HL-60 (cell line): Measurements from ENCODE around the gene MAP3K2.

ENCODE experiments used
- DNase-seq, 2 experiments: peaks; one replicate each; pipeline ENCODE4 v3.0.0-alpha.2; 2010 to 2020; ENCODE audit warnings: low read depth in 1 of 2, low spot score in 1 of 2
- H3K27ac ChIP-seq: fragments of 250-450 bp; sonication (Bioruptor Pico); replicated peaks from 2 replicates; pipeline ENCODE4 v1.5.1; 2020; ENCODE audit warnings: mild to moderate bottlenecking, moderate library complexity
- H3K27me3 ChIP-seq: fragments of 250-450 bp; sonication (Bioruptor Pico); 2 replicates; pipeline ENCODE4 v1.5.1; 2021; ENCODE audit warnings: mild to moderate bottlenecking, moderate library complexity; ENCODE audit not compliant: insufficient read depth, poor library complexity, severe bottlenecking
- H3K4me3 ChIP-seq: replicated peaks from 2 replicates; pipeline ENCODE4 v1.5.1; 2011; ENCODE audit warnings: mild to moderate bottlenecking, control low read depth, low read length; ENCODE audit not compliant: insufficient read depth
- GABPA ChIP-seq: IDR thresholded peaks from 2 replicates; pipeline ENCODE4 v1.6.1; 2012; ENCODE audit warnings: low read depth
- POLR2AphosphoS5 ChIP-seq: IDR thresholded peaks from 2 replicates; pipeline ENCODE4 v1.6.1; 2012; ENCODE audit warnings: low read depth
- REST ChIP-seq: IDR thresholded peaks from 2 replicates; pipeline ENCODE4 v1.6.1; 2012; ENCODE audit warnings: low read depth; ENCODE audit not compliant: insufficient replicate concordance
- SPI1 ChIP-seq: IDR thresholded peaks from 2 replicates; pipeline ENCODE4 v1.6.1; 2012; ENCODE audit warnings: low read depth, mild to moderate bottlenecking, borderline replicate concordance
- TF ChIP-seq, protein P1 (sequence below): IDR thresholded peaks from one replicate; pipeline ENCODE4 v1.5.1; 2011; ENCODE audit warnings: low read length, control low read depth, inconsistent platforms; ENCODE audit not compliant: insufficient read depth

The MAP3K2 gene

DNA sequence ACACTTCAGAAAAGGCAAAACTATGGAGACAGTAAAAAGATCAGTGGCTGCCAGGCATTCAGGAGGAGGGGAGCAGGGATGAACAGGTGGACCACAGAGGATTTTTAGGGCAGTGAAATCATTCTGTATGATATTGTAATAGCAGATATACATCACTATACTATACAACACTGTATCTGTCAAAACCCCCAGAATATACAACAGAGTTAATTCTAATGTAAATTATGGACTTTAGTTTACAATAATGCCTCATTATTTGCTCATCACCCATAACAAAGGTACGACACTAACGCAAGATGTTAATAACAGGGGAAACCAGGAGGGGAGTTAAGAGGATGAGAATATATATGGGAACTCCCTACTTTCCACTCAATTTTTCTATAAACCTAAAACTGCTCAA lies 28.8 kb downstream of the MAP3K2 start:
- Histone ChIP-seq H3K4me3 (no peak overlapping the region), H3K27ac (no peak overlapping the region), H3K27me3 (no peaks in the 10 kb centered on the region)
- DNase-seq: no peak
- no peak for TF ChIP-seq REST
- TF ChIP-seq, protein P1, sequence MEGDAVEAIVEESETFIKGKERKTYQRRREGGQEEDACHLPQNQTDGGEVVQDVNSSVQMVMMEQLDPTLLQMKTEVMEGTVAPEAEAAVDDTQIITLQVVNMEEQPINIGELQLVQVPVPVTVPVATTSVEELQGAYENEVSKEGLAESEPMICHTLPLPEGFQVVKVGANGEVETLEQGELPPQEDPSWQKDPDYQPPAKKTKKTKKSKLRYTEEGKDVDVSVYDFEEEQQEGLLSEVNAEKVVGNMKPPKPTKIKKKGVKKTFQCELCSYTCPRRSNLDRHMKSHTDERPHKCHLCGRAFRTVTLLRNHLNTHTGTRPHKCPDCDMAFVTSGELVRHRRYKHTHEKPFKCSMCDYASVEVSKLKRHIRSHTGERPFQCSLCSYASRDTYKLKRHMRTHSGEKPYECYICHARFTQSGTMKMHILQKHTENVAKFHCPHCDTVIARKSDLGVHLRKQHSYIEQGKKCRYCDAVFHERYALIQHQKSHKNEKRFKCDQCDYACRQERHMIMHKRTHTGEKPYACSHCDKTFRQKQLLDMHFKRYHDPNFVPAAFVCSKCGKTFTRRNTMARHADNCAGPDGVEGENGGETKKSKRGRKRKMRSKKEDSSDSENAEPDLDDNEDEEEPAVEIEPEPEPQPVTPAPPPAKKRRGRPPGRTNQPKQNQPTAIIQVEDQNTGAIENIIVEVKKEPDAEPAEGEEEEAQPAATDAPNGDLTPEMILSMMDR: no peak
- no peak for TF ChIP-seq GABPA
- TF ChIP-seq SPI1: no peak
- no peak for TF ChIP-seq POLR2AphosphoS5

DNA sequence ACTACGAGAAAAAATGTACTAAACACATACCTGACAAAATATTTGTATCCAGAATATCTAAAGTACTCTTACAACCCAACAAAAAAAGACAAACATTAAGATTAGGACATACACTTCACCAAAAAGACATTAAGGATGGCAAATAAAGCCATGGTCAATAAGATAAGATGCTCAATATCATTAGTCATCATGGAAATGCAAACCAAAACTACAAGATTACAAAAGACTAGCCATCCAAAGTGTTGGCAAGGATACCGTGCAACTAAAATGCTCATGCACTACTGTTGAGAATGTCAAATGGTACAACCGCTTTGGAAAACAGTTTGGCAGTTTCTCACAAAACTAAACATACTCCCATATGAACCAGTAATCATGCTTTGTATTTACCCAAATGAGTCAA lies 29.7 kb downstream of the MAP3K2 start:
- DNase-seq: no peak
- Histone ChIP-seq H3K27me3 (no peaks in the 10 kb centered on the region), H3K27ac (no peak overlapping the region), H3K4me3 (no peak overlapping the region)
- TF ChIP-seq GABPA: no peak
- TF ChIP-seq SPI1: no peak
- TF ChIP-seq, protein P1: no peak
- TF ChIP-seq REST: no peak

DNA sequence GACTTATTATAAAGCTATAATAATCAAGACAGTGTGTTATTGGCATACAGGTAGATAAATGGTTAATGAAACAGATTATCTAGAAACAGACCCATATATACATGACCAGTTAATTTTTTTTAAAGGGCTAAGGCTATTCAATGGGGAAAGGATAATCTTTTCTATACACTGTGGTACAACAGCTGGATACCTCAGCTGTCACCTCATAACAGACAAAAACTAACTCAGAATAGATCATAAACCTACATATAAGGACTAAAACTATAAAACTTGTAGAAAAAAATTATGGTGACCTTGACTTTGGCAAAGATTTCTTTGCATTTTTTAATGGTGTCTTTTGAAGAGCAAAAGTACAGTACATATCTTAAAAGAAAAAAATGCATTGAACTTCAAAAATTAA lies 30.2 kb downstream of the MAP3K2 start:
- TF ChIP-seq SPI1 (no peak), GABPA (no peak), POLR2AphosphoS5 (no peak), REST (no peak)
- TF ChIP-seq, protein P1: no peak
- Histone ChIP-seq H3K27ac (no peak overlapping the region), H3K4me3 (no peak overlapping the region), H3K27me3 (no peaks in the 10 kb centered on the region)
- DNase-seq: no peak
